ENCODE data around the gene RFT1.
"Not testable (repeated sequence)": the region's sequence is repeated elsewhere in the genome, so short reads cannot be mapped to it uniquely, and the experiment has no call there.

RFT1 gene

GRCh38 chr3:53065841-53066480, 64.3 kb downstream of the RFT1 start:
- DNase-seq, result peak; percentile 8

- no peak for DNase-seq
Observed at GRCh38 chr3:53062905-53063304, 67.3 kb downstream of the RFT1 start.

- no peak for DNase-seq
Observed at GRCh38 chr3:53056442-53056841, 73.8 kb downstream of the RFT1 start.

- not testable (repeated sequence) for DNase-seq
Observed at GRCh38 chr3:53054233-53054632, 76.0 kb downstream of the RFT1 start.

GRCh38 chr3:53051929-53052328, 78.3 kb downstream of the RFT1 start:
- no peak for DNase-seq

GRCh38 chr3:53049987-53050386, 80.2 kb downstream of the RFT1 start:
- DNase-seq, result no peak

- DNase-seq, result no peak
Observed at GRCh38 chr3:53046171-53047170, 83.8 kb downstream of the RFT1 start.

- no peak for DNase-seq
Observed at GRCh38 chr3:53045518-53046170, 84.6 kb downstream of the RFT1 start, which contains the start of gene SFMBT1. Gene SFMBT1, minus strand, starts transcription at chr3:53046073. Its CDS starts 76,945 bp downstream, at chr3:52969128.

- DNase-seq, result no peak
Observed at GRCh38 chr3:53044711-53045517, 85.3 kb downstream of the RFT1 start.

- no peak for DNase-seq
Observed at GRCh38 chr3:53044371-53044710, 85.9 kb downstream of the RFT1 start.

GRCh38 chr3:53043738-53044137, 86.5 kb downstream of the RFT1 start:
- no peak for DNase-seq

GRCh38 chr3:53042651-53043050, 87.6 kb downstream of the RFT1 start:
- no peak for DNase-seq

- DNase-seq, result no peak
Observed at GRCh38 chr3:53040351-53040820, 89.8 kb downstream of the RFT1 start.

- DNase-seq, result no peak
Observed at GRCh38 chr3:53039376-53039752, 90.9 kb downstream of the RFT1 start.

- DNase-seq, result no peak
Observed at GRCh38 chr3:53038679-53039375, 91.4 kb downstream of the RFT1 start.

Data from NCI-H748 treated with DMSO at 0.1 percent for 48 hours (cell line).